GM20431 (cell line): ENCODE measurements around the gene CCL8.

ENCODE experiments used
- in situ Hi-C: fragments of 300-500 bp; cut with MseI, MboI; formaldehyde crosslinking; loops from one replicate; pipeline ENCODE4 v1.15.0; 2020; ENCODE audit warnings: low sequenced_read_pairs; ENCODE audit not compliant: unreplicated experiment

CCL8 gene

DNA sequence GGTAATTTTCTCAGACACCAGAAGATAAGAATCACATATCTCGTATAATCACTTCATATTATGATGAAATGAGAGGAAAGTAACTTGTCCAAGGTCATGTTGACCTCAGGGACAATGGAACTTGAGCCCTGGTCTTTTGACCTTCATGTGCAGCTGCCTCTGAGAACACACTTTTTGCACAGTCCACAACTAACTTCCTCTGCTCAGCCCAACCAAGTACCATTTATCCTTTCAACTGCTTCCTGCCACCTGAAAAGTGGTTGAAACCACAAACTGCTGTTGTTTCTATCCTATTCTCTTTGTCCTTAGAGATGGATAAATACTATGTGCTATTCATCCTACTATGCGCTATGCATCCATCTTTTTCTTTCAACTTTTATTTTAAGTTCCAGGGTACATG lies 46.1 kb downstream of the CCL8 start:
- in situ Hi-C loops = no loop called here

GRCh38 chr17:34366010-34366409 lies 46.8 kb downstream of the CCL8 start:
- in situ Hi-C loops = no loop called here

DNA sequence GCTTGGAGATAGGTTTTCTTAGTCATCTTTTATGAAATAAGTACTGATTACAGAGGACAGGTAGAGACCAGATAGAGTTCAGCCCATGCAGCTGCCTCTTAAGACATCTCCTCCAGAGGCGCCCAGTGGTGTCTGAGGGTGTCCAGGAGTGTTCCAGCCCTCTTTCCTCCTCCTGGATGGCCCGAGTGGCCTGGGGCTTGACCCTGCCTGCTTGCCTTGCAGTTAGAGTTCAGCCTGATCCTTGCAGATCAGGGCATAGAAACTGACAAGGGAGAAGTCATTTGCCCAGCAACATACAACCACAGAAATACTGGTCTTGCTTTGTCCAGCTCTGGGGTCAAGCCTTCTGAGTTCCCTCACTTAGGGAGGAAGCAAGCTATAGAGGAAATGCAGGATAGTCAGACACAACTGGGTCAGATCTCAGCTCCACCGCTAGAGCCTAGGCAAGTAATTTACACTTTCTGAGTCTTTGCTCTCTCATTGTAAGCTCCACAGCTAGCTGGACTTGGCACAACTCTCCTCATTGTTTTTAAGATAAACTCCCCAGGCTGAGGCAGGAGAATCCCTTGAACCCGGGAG lies 47.4 kb downstream of the CCL8 start:
- in situ Hi-C loops = no loop called here

- in situ Hi-C loops = no loop called here
Measured at GRCh38 chr17:34367486-34368195, 48.4 kb downstream of the CCL8 start.

GRCh38 chr17:34368196-34368945 lies 49.1 kb downstream of the CCL8 start:
- in situ Hi-C loops = no loop called here

DNA sequence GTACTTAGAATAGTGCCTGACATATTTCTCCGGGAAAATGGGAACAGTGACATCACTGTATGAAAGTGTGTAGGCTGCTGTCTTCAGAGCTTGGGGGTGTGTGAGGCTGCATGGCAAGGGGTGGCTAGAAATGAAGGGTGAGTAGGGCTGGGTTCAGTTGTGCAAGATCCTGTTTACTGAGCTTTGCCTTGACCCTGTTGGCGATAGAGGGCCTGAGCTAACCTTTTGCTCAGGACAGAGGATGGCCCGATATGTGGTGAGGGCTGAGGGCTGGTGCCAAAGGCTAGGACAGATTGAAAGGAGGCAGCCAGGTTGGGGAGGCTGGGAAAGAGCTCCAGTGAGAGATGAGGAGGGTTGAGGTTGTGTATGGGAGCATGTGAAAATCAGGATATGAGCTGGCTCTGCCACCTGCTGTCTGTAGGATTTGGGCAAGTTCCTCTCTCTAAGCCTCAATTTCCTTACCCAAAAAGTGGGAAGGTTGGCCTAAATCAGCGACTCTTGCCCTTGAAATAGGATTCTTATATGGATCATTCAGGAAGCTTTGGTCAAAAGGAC lies 49.8 kb downstream of the CCL8 start:
- in situ Hi-C loops = no loop called here

DNA sequence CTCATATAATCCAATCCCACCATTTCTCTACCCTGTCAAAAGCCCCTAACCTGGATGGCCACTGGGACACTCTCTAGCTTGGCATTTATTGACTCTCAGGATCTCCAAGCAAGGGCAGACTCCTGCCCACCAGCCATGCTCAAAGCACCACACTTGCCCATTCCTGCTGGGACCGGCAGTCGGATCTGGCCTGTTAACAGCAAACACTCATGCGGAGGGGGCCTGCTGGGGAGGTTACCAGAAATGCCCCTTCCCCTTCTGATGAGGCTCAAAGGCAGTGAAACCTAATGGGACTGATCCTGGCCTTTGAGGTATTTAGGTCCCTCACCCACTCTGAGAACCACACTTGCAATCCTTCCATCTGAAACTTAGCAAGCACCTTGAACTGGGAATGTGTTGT lies 50.3 kb downstream of the CCL8 start:
- in situ Hi-C loops = no loop called here

GRCh38 chr17:34370376-34370996 lies 51.3 kb downstream of the CCL8 start:
- in situ Hi-C loops = no loop called here

- in situ Hi-C loops = no loop called here
Measured at GRCh38 chr17:34370997-34371395, 51.8 kb downstream of the CCL8 start.
